HEK293 (cell line): ENCODE data around the gene USP24.

ENCODE experiments used
- CTCF ChIA-PET: fragments of 350-600 bp; formaldehyde crosslinking; extraction: SDS; loops from one replicate; lab custom pipeline; 2021; ENCODE audit warnings: antibody characterized with exemption; lab: Yijun Ruan, JAX
- POLR2A ChIA-PET: fragments of 300-600 bp; formaldehyde crosslinking; extraction: SDS; loops from one replicate; lab custom pipeline; 2020; ENCODE audit warnings: antibody characterized with exemption, inconsistent platforms; lab: Yijun Ruan, JAX
- H3K27ac ChIP-seq: fragments of 200-500 bp; sonication (Bioruptor generic); 2 replicates; pipeline ENCODE4 v1.5.1; 2014; ENCODE audit warnings: low read depth, low read length, control low read depth, inconsistent platforms; ENCODE audit errors: extremely low read depth
- H3K36me3 ChIP-seq, 2 experiments: fragments of 200-500 bp in 1 of 2; sonication (Bioruptor generic) in 1 of 2; 1 replicate in 1 of 2; 2 replicates in 1 of 2; pipeline ENCODE4 v1.5.1; 2014 to 2017; ENCODE audit warnings: inconsistent platforms in 2 of 2, low read length in 2 of 2; ENCODE audit not compliant: control insufficient read depth in 2 of 2, insufficient read depth in 1 of 2
- H3K4me1 ChIP-seq: fragments of 200-500 bp; sonication (Bioruptor generic); 2 replicates; pipeline ENCODE4 v1.5.1; 2014; ENCODE audit warnings: mild to moderate bottlenecking, low read length, inconsistent platforms; ENCODE audit not compliant: control insufficient read depth, insufficient read depth
- H3K4me3 ChIP-seq: 2 replicates; pipeline ENCODE4 v1.5.1; 2011; ENCODE audit warnings: low read depth, mild to moderate bottlenecking, control low read depth, low read length, moderate library complexity
- H3K9me3 ChIP-seq: fragments of 200-500 bp; sonication (Bioruptor generic); 2 replicates; pipeline ENCODE4 v1.5.1; 2014; ENCODE audit warnings: low read depth, low read length, inconsistent platforms; ENCODE audit not compliant: control insufficient read depth, insufficient read depth
- FEZF1 ChIP-seq: fragments of 450-650 bp; formaldehyde crosslinking; IDR thresholded peaks from 2 replicates; pipeline ENCODE4 v1.5.1; 2016; ENCODE audit warnings: missing biosample characterization, missing genetic modification characterization
- HOXD13 ChIP-seq: sonication (generic); formaldehyde crosslinking; IDR thresholded peaks from 2 replicates; pipeline ENCODE4 v1.8.0; 2022; ENCODE audit warnings: missing genetic modification reagents, borderline replicate concordance
- SCRT2 ChIP-seq: fragments of 450-650 bp; formaldehyde crosslinking; IDR thresholded peaks from 2 replicates; pipeline ENCODE4 v1.5.1; 2016; ENCODE audit warnings: missing biosample characterization, missing genetic modification characterization
- ZBTB7A ChIP-seq: fragments of 450-650 bp; formaldehyde crosslinking; IDR thresholded peaks from 2 replicates; pipeline ENCODE4 v1.5.1; 2016; ENCODE audit warnings: low read depth, missing biosample characterization, missing genetic modification characterization
- ZNF223 ChIP-seq: fragments of 450-650 bp; formaldehyde crosslinking; IDR thresholded peaks from 2 replicates; pipeline ENCODE4 v1.5.1; 2016; ENCODE audit warnings: missing biosample characterization, missing genetic modification characterization
- ZNF366 ChIP-seq: fragments of 450-650 bp; formaldehyde crosslinking; conservative IDR thresholded peaks from 2 replicates; pipeline ENCODE4 v1.5.1; 2016; ENCODE audit warnings: missing biosample characterization, missing genetic modification characterization
- ZNF529 ChIP-seq: fragments of 450-650 bp; formaldehyde crosslinking; IDR thresholded peaks from 2 replicates; pipeline ENCODE4 v1.5.1; 2017; ENCODE audit warnings: missing genetic modification characterization, missing biosample characterization; ENCODE audit not compliant: insufficient replicate concordance
- ZNF558 ChIP-seq: fragments of 450-650 bp; formaldehyde crosslinking; IDR thresholded peaks from 2 replicates; pipeline ENCODE4 v1.5.1; 2016; ENCODE audit warnings: missing biosample characterization, missing genetic modification characterization
- ZNF560 ChIP-seq: fragments of 450-650 bp; formaldehyde crosslinking; IDR thresholded peaks from 2 replicates; pipeline ENCODE4 v1.5.1; 2017; ENCODE audit warnings: missing biosample characterization, missing genetic modification characterization, borderline replicate concordance
- ZNF585B ChIP-seq: fragments of 450-650 bp; formaldehyde crosslinking; IDR thresholded peaks from 2 replicates; pipeline ENCODE4 v1.5.1; 2016; ENCODE audit warnings: missing biosample characterization, missing genetic modification characterization
- ZNF768 ChIP-seq: fragments of 450-650 bp; formaldehyde crosslinking; IDR thresholded peaks from 2 replicates; pipeline ENCODE4 v1.5.1; 2018; ENCODE audit warnings: missing biosample characterization, mild to moderate bottlenecking, missing genetic modification characterization
- ZNF843 ChIP-seq: fragments of 450-650 bp; formaldehyde crosslinking; IDR thresholded peaks from 2 replicates; pipeline ENCODE4 v1.5.1; 2016; ENCODE audit warnings: missing biosample characterization, missing genetic modification characterization
- ZSCAN16 ChIP-seq: fragments of 450-650 bp; formaldehyde crosslinking; IDR thresholded peaks from 2 replicates; pipeline ENCODE4 v1.5.1; 2016; ENCODE audit warnings: missing biosample characterization, missing genetic modification characterization
- TF ChIP-seq, protein P1 (sequence below): fragments of 450-650 bp; formaldehyde crosslinking; IDR thresholded peaks from 2 replicates; pipeline ENCODE4 v1.5.1; 2017; ENCODE audit warnings: missing biosample characterization, missing genetic modification characterization
- TF ChIP-seq, protein P2 (sequence below): fragments of 450-650 bp; formaldehyde crosslinking; IDR thresholded peaks from 2 replicates; pipeline ENCODE4 v1.5.1; 2016; ENCODE audit warnings: missing biosample characterization, missing genetic modification characterization, borderline replicate concordance
- TF ChIP-seq, protein P3 (sequence below): fragments of 450-650 bp; formaldehyde crosslinking; IDR thresholded peaks from 2 replicates; pipeline ENCODE4 v1.5.1; 2017; ENCODE audit warnings: missing biosample characterization, missing genetic modification characterization

USP24 gene

DNA sequence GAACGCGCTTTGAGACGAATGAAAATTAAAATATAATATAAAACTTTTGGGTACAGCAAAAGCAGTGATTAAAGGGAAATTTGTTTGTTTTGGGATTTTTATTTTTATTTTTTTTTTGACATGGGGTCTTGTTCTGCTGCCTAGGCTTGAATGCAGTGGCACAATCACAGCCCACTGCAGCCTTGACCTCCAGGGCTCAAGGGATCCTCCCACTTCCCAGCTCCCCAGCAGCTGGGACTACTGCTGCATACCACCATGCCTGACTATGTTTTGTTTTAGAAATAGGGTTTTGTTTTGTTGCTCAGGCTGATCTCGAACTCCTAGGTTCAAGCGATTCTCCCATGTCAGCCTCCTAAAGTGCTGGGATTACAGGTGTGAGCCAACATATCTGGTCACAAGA lies 30.3 kb downstream of the USP24 start:
- H3K36me3 ChIP-seq: no peaks in the 10 kb centered on the region
- no peak overlapping the region for H3K4me3 ChIP-seq
- no peaks in the 10 kb centered on the region for H3K4me1 ChIP-seq
- TF ChIP-seq FEZF1 (tag by site-specific recombination): no peak
- TF ChIP-seq ZNF768 (tag by site-specific recombination): no peak
- TF ChIP-seq, protein P1, sequence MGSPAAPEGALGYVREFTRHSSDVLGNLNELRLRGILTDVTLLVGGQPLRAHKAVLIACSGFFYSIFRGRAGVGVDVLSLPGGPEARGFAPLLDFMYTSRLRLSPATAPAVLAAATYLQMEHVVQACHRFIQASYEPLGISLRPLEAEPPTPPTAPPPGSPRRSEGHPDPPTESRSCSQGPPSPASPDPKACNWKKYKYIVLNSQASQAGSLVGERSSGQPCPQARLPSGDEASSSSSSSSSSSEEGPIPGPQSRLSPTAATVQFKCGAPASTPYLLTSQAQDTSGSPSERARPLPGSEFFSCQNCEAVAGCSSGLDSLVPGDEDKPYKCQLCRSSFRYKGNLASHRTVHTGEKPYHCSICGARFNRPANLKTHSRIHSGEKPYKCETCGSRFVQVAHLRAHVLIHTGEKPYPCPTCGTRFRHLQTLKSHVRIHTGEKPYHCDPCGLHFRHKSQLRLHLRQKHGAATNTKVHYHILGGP (tag by site-specific recombination): no peak
- no peak for TF ChIP-seq ZNF558 (tag by site-specific recombination)
- TF ChIP-seq ZSCAN16 (tag by site-specific recombination): no peak
- no peak for TF ChIP-seq ZBTB7A (tag by site-specific recombination)
- TF ChIP-seq ZNF366: no peak
- TF ChIP-seq, protein P2, sequence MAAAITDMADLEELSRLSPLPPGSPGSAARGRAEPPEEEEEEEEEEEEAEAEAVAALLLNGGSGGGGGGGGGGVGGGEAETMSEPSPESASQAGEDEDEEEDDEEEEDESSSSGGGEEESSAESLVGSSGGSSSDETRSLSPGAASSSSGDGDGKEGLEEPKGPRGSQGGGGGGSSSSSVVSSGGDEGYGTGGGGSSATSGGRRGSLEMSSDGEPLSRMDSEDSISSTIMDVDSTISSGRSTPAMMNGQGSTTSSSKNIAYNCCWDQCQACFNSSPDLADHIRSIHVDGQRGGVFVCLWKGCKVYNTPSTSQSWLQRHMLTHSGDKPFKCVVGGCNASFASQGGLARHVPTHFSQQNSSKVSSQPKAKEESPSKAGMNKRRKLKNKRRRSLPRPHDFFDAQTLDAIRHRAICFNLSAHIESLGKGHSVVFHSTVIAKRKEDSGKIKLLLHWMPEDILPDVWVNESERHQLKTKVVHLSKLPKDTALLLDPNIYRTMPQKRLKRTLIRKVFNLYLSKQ: no peak
- TF ChIP-seq SCRT2 (tag by site-specific recombination): no peak
- TF ChIP-seq HOXD13 (CRISPR knock-in tag): no peak
- H3K9me3 ChIP-seq: no peaks in the 10 kb centered on the region
- POLR2A ChIA-PET: no interaction called here
- CTCF ChIA-PET: no interaction called here
- no peak overlapping the region for H3K27ac ChIP-seq

DNA sequence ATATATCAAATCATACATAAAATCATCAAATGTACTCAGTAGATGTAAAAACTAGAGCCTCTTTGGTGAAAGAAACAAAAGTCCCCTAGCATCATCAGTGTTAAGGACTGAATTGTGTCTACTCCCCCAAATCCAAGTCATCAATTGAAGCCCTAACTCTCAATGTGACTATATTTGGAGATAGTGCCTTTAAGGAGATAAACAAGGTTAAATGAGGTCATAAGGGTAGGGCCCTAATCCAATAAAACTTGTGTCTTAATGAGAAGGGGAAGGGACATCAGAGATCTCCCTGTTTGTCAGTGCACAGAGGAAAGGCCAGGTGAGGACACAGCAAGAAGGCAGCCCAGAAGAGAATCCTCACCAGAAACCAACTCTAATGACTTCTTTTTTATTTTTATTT lies 33.5 kb downstream of the USP24 start:
- POLR2A ChIA-PET: no interaction called here
- no peak for TF ChIP-seq ZNF560 (tag by site-specific recombination)
- TF ChIP-seq, all 188 proteins: peak for 0
- H3K9me3 ChIP-seq: no peaks in the 10 kb centered on the region
- H3K4me1 ChIP-seq: no peaks in the 10 kb centered on the region
- H3K27ac ChIP-seq: no peak overlapping the region
- H3K36me3 ChIP-seq: peaks cover 0 to 3% of the 10 kb centered on the region in 2 experiments; a peak in 1 of 3 replicates
- CTCF ChIA-PET: no interaction called here
- H3K4me3 ChIP-seq: no peak overlapping the region

DNA sequence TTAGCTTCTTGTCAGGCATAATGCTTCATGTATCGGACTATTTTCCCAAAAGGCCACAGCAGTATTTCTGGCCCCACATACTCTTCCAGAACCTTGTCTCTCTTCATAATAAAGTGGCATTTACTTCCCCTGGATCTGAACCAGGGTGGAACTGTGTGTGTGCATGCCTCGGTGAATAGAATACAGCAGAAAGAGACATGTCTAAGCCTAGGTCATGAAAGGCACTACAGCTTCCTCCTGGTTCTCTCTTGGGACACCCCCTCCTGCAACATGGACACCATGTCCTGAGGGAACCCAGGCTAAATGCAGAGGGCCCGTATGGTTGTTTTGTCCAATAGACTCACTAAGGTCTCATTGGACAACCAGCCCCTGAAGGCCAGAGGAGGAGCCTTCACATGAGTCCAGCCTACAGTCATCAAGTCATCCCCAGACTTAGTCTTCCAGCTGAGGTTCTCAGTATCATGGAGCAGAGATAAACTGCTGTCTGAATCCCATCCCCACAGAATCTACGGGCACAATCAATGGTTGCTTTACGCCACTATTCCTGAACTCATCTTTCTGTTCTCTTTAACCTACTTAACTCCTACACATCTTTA lies 35.0 kb downstream of the USP24 start:
- Histone ChIP-seq H3K4me3 (no peak overlapping the region), H3K27ac (no peak overlapping the region), H3K36me3 (peaks cover 0 to 5% of the 10 kb centered on the region in 2 experiments; a peak in 1 of 3 replicates), H3K4me1 (no peaks in the 10 kb centered on the region), H3K9me3 (no peaks in the 10 kb centered on the region)
- ChIA-PET CTCF (interaction anchor here (1.0 to 1.2 kb wide), 2 partner anchors 26 to 31 kb away, joined by 3 to 4 read pairs; no protein-coding TSS in a partner anchor), POLR2A (no interaction called here)
- TF ChIP-seq ZNF529 (tag by site-specific recombination): no peak
- TF ChIP-seq, protein P1 (tag by site-specific recombination): no peak
- no peak for TF ChIP-seq ZNF585B (tag by site-specific recombination)
- TF ChIP-seq, protein P3, sequence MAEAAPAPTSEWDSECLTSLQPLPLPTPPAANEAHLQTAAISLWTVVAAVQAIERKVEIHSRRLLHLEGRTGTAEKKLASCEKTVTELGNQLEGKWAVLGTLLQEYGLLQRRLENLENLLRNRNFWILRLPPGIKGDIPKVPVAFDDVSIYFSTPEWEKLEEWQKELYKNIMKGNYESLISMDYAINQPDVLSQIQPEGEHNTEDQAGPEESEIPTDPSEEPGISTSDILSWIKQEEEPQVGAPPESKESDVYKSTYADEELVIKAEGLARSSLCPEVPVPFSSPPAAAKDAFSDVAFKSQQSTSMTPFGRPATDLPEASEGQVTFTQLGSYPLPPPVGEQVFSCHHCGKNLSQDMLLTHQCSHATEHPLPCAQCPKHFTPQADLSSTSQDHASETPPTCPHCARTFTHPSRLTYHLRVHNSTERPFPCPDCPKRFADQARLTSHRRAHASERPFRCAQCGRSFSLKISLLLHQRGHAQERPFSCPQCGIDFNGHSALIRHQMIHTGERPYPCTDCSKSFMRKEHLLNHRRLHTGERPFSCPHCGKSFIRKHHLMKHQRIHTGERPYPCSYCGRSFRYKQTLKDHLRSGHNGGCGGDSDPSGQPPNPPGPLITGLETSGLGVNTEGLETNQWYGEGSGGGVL (tag by site-specific recombination): no peak
- no peak for TF ChIP-seq ZNF843 (tag by site-specific recombination)
- TF ChIP-seq ZNF223: no peak
